Measurements from ENCODE around the gene DNAJC13.
"Not testable (repeated sequence)": the region's sequence is repeated elsewhere in the genome, so short reads cannot be mapped to it uniquely, and the experiment has no call there.

DNAJC13 gene, protein sequence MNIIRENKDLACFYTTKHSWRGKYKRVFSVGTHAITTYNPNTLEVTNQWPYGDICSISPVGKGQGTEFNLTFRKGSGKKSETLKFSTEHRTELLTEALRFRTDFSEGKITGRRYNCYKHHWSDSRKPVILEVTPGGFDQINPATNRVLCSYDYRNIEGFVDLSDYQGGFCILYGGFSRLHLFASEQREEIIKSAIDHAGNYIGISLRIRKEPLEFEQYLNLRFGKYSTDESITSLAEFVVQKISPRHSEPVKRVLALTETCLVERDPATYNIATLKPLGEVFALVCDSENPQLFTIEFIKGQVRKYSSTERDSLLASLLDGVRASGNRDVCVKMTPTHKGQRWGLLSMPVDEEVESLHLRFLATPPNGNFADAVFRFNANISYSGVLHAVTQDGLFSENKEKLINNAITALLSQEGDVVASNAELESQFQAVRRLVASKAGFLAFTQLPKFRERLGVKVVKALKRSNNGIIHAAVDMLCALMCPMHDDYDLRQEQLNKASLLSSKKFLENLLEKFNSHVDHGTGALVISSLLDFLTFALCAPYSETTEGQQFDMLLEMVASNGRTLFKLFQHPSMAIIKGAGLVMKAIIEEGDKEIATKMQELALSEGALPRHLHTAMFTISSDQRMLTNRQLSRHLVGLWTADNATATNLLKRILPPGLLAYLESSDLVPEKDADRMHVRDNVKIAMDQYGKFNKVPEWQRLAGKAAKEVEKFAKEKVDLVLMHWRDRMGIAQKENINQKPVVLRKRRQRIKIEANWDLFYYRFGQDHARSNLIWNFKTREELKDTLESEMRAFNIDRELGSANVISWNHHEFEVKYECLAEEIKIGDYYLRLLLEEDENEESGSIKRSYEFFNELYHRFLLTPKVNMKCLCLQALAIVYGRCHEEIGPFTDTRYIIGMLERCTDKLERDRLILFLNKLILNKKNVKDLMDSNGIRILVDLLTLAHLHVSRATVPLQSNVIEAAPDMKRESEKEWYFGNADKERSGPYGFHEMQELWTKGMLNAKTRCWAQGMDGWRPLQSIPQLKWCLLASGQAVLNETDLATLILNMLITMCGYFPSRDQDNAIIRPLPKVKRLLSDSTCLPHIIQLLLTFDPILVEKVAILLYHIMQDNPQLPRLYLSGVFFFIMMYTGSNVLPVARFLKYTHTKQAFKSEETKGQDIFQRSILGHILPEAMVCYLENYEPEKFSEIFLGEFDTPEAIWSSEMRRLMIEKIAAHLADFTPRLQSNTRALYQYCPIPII (N-terminal part only)

DNA sequence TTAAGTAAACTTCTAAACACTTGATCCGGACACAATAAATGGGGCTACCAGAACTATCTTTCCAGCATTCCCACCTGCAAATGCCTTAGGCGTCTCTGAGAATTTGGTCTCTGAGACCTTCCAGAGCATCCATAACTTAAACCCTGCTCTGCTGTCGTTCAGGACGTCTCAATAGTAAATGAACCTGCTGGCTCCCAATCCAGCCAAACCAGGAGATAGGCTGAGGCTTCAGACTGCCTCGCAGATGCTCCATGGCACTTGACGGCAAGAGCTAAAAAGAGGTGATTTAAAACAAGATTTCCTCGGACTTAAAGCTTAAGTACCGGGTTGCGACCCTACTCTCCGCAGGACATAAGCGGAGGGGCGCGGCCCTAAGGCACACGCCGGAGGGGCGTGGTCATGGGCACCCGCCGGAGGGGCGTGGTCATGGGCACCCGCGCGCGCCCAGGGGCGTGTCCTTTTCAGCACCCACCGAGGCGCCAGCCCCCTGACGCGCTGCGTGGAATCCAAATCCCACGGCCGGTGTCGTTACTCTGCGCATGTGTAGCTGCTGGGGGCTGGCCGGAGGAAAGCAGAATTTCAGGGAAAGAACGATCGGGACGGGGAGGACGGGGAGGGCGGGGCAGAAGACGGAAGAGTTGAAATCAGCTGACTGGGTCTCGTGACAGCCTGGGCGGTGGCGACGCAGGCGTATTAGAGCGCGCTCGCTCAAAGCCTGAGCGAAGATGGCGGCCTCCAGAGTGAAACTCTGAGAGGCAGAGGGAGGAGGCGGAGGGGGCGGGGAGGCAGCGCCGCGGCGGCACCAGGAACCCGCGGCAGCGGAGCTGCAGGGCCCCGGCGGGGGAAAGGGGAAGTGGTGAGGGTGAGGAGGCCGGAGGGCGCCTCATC is at the start of gene DNAJC13:
TSS of gene DNAJC13 (plus strand) at position 696 of the 888 bp plus-strand sequence. CDS start 17,049 bp downstream, outside the sequence.
- peak; percentile 94 to 95 for DNase-seq

DNA sequence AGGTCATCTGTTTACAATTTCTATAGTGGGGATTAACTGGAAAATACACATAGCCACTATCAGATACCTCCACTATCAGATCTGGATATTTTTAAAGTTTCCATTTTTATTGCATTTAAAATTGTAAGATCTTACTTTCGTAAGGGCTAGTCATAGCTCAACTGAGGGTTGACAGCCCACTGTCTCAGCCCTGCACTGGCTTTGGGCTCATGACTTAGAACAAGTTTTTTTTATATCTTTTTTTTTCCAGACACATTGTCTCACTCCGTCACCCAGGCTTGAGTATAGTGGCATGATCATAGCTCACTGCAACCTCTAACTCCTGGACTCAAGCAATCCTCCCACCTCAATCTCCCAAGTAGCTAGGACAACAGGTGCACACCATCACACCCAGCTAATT is 48.8 kb upstream of the DNAJC13 start:
- DNase-seq, result no peak

DNA sequence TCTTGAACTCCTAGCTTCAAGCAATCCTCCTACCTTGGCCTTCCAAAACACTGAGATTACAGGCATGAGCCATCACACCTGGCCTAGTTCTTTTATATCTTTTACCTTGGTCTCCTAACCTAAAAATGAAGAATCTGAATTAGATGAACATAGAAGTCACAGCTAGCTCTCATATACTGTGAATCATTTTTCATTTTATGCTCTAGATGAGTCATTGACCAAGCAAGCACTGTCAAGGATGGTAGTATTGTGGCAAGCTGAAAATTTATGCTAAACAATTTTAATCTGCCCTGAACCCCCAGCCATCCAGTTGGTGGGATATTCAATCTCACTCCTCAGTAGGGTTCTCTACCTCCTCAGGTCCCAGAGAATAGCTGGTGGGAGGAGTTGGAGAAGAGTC is 48.3 kb upstream of the DNAJC13 start:
- DNase-seq, result no peak

DNA sequence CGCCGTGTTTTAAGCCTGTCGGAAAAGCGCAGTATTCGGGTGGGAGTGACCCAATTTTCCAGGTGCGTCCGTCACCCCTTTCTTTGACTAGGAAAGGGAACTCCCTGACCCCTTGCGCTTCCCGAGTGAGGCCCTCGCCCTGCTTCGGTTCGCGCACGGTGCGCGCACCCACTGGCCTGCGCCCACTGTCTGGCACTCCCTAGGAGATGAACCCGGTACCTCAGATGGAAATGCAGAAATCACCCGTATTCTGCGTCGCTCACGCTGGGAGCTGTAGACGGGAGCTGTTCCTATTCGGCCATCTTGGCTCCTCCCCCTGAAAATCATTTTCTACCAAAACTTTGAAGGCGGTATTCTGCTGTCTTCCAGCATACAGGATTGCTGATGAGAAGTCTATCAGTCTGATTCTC is 40.4 kb upstream of the DNAJC13 start:
- DNase-seq, result not testable (repeated sequence)

DNA sequence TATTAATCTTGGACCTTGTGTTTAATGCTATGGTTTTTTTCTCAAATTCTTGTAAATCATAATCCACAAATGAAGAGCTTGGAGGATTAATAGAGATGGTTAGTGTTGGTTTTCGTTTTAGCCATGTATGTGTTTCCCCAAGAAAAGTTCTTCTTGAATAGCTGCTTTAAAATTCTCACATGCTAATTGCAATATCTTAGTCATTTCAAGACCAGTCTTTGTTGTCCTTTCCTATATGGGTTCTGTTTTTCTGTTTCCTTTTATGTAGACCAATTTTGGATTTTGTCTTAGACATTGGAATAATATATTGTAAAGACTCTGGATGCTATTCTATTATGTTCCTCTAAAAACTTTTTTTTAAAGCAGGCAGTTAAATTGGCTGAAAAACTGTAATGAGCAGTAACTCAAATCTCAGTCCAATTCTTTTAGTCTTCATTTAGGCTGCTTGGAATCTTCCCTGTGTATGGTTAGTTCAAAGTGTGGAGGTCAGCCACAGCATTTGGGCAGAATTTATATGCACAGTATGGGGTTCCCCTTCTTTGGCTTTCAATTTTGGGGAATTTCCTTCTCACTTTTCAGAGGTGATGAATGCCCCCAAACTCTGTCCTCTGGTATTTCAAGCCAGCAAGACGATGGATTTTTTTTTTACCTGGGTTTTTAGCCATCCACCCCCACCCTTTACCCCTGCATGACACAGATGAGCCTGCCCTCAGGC is 39.1 kb upstream of the DNAJC13 start:
- no peak for DNase-seq

DNA sequence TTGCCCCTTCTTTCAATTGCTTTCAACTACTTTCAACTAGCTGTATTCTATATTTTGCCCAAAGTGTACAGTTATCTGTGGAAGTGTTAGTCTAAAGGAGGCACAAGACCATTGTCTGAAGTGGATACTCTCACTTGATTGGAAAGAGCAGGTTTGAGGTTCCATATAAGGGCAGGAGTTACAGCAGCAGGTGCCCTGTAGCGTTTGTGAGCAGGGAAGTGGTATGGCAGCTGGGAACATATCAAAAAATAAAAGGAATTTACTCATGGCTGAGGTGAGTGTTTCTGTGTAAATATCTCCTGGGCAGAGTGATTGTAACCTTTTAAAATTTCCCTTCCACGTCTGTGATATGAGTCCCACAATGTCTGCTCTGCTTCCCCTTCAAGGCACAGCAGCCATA is 38.5 kb upstream of the DNAJC13 start:
- no peak for DNase-seq

DNA sequence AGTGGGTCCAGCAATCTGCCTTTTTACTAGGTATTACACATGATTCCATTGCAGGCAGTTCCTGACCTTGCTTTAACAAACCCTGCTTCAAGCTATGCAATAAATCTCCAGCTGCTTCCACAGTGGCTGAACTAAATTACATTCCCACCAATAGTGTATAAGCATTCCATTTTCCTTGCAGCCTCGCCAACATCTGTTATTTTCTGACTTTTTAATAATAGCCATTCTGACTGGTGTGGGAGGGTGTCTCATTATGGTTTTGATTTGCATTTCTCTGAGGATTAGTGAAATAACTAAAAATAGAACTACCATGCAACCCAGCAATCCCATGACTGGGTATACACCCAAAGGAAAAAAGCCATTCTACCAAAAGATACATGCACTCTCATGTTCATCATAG is 36.4 kb upstream of the DNAJC13 start:
- DNase-seq, result no peak

DNA sequence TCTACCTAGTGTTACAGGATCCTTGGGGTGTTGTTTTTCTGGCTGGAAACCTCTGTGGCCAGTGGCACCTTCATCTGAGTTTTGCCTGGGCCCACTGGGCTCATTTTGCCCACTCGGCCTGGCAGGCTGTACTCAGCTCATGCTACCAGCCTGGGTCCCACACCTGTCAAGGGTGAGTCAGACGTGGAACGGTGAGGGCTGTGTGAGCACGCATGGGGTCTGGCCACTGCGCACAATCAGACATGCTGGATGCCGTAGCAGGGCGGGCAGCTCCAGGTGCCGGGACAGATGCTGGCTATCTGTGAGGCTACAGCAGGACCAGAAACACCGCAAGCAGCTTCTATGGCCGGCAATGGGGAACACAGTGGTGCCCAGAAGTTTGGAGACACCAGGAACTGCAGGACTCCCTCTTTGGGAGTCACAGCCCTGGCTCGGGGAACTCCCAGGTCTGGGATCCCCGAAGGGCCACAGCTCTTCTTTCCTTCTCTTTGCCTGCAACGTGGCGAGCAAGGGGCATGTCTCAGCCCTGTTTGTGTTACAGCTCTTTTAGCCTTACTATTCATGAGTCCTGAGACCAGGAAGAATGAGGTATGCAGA is 35.9 kb upstream of the DNAJC13 start:
- DNase-seq, result no peak

DNA sequence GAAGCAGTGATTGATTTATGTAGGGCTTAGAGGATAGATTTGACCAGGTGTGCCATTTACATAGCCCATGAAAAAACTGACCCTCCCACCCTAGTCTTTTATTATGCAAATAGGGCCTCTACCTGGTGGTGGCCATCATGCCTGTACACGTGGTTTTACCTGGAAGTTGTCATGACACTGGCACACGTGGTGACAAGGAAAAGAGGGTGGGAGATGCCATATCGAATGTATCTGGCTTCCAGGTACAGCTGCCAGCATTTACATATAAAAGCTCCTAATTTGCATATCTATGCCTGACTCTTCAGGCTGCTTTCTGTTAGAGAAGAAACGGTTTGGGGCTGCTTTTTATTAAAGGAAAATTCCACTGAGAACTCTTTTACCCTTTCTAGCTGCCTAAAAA is 35.0 kb upstream of the DNAJC13 start:
- no peak for DNase-seq

DNA sequence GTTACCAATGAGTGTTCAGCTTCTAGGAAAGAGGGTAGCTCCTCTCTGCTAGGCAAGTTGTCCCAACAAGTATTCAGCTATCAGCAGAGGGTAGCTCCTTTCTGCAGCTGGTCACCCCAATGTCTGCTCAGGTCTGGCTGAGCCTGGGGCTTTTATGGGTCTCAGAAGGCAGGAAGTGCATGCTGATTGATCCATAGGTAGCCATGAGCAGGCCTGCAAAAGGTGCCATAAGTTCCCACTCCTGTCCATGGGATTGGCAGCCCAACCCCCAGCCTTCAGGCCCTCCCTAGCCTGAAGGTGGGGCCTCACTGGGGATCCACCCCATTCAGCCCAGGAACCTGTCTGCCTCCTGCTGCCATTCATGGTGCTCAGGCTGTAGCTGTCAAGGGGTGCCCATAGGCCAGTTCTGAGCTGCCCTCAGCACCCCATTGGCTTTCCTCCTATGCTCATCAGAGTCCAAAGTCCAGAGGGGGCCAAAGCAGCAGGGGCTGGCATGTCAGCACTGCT is 34.6 kb upstream of the DNAJC13 start:
- no peak for DNase-seq

DNA sequence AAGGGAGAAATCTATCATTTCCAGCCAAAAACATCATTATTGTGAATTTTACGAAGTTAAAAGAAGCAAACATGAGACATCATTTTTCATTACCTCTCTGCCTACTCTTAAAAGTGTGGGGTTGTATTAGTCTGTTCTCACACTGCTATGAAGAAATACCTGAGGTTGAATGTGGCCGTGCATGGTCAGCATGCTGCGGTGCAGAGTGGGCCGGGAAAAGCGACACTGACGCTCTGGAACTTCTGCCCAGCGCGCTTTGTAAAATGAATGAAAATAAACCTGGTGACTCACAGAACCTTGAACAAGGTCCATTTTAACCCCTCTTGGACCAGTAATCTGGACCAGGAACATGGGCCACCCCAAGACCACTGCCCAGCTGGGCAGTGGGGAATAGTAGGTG is 31.0 kb upstream of the DNAJC13 start:
- DNase-seq, result no peak

DNA sequence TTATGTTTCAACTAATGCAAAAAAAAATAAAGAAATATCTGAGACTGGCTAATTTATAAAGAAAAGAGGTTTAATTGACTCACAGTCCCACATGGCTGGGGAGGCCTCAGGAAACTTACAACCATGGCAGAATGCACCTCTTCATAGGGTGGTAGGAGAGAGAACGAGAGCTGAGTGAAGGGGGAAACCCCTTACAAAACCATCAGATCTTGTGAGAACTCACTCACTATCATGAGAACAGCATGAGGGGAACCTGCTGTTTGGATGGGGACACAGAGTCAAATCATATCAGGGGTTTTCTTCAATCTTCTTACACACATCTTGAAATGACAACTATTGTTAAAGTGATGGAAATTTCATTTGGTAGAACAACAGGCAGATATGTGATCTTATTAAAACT is 24.6 kb upstream of the DNAJC13 start:
- not testable (repeated sequence) for DNase-seq

DNA sequence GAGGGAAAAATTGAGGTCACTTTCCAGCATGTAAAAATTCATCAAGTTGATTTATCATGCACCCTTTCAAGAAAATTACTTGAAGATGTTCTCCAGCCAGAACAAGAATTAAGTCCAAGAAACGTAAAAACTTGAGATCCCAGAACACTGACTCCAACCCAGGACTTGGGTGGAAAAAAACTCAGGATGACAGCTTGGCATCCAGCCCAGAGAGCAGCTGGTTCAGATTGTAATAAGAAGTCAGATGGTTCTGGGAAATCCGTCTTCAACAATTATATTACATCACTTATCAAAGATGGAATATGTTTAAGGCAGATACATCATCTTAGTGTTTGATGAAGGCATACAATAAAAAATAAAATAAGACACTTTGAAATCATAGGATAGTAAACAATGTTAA is 23.0 kb upstream of the DNAJC13 start:
- DNase-seq, result no peak

DNA sequence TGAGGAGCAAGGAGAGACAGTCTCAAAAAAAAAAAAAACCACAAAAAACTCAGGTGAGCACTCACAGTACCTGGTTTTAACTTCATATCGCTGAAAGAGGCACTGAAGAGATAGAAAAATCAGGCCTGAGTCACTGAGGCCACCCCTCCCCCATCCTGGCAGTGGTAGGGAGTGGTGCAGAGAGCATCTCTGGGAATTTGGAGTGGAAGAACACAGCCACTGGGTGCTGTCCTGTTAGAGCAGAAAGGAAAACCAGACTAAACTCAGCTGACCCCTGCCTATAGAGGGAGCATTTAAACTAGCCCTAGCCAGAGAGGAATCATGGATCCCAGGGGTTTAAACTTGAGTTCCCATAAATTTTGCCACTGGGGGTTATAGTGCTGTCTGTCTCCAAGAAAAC is 22.2 kb upstream of the DNAJC13 start:
- DNase-seq, result no peak

DNA sequence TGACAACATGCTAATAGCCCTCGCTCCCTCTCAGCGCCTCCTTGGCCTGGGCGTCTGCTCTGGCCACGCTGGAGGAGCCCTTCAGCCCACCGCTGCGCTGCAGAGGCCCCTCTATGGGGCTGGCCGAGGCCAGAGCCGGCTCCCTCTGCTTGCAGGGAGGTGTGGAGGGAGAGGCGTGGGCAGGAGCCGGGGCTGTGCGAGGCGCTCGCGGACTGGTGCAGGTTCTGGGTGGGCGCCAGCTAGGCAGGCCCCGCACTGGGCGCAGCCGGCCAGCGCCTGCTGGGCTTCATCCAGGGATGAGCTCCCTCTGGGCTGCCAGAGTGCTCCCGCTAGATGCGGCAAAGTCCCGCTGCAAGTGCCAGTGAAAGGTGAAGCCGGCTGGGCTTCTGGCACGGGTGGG is 21.0 kb upstream of the DNAJC13 start:
- DNase-seq, result no peak

DNA sequence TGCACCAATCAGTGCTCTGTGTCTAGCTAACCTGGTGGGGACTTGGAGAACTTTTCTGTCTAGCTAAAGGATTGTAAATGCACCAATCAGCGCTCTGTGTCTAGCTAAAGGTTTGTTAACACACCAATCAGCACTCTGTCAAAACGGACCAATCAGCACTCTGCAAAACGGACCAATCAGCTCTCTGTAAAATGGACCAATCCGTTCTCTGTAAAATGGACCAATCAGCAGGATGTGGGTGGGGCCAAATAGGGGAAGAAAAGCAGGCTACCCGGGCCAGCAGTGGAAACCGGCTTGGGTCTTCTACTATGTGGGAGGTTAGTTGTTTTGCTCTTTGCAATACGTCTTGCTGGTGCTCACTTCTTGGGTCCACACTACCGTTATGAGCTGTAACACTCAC is 20.5 kb upstream of the DNAJC13 start:
- not testable (repeated sequence) for DNase-seq

DNA sequence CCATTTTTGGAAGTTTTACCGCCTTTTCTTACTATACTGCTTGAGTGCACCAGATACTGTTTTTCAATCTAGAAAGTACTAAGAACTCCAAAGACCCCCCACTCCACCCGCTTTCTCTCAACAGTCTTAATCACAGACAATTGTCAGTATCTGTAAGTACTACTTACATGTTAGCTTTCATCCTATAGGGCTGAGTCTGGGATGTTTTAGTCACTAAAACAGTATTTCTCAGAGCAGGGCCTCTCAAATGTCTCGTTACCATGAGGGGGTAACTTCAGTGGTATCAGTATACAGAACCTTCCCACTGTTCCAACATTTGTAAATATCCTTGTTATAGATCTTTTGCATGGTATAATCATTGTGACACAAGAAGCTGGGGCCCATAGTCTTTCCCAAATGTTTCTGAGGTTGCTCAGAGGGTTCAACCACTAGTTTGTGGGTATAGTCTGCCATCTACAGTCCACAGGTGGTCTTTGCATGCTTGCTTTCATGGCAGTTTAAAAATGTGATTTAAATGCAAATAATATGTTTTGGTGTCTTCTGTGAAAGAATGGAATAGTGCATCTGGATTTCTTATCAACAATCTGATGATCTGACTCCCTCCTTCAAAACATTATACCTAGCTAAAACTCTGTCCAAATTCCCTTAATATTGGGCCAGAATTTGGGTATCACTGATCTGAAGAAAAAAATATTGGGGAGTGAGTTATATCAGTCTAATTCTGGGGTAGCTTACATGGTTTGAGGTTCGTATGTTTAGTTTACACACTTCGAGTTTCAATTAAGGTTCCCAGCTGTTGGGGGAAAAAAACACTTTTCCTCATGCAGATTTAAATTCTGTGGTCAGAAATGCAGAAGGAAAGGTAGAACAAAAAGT is 18.0 kb upstream of the DNAJC13 start:
- peak in 1 of 2 donors; percentile 36 for DNase-seq

DNA sequence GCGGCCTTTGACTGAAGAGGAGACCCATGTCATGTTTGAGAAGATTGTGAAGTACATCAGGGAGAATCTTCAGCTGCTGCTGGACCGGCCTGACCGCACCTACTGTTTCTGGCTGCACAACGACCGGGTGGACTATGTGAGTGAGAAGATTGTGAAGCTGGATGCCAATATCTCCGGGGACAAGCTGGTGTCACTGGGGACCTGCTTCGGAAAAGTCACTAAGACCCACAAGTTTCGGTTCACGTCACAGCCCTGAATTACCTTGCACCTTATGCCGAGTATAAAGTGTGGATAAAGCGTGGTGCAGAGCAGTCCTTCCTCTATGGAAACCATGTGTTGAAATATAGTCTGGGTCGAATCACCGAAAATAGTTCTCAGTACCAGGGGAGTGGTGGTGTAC is 16.0 kb upstream of the DNAJC13 start:
- no peak for DNase-seq

DNA sequence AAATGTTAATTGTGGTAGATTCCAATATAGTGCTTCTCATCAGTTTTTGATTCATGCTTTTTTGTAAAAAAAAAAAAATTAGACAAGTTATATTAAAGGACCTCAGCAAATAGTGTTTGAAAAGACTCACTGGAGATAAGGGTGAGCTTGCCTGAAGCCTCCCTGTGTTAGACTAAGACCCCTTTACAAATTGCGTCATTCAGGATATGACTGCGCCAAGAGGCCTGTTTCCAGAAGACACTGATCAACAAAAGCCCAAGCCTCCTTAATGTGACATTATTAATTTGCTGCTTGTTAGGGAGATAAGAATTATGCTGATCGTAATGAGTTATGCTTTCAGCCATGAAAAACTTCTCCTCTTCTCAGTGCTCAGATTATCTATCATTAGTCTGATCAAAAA is 13.0 kb upstream of the DNAJC13 start:
- DNase-seq, result no peak

DNA sequence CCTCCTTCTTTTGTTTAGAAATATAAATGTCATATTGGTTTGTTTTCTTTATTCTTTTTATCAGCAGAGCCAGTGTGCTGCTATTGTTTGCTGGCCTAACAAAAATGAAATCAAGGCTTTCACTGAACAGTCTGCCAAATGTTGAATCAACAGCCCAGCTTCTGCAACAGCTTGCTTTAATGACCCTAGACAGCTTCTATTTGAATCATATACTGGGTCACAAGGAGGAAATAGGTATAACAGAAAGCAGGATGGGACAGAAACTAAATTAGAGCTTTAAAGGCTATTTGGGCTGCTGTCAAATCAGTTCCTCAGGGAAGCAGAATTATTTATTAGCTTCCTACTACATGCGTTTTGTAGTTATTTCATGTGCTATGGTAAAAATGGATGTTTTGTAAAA is 12.1 kb upstream of the DNAJC13 start:
- DNase-seq, result no peak
